ENCODE results near the gene KCNQ1.
A peak's percentile ranks its signal among the peaks of the same experiment; 100 is the strongest.

Gene KCNQ1

DNA sequence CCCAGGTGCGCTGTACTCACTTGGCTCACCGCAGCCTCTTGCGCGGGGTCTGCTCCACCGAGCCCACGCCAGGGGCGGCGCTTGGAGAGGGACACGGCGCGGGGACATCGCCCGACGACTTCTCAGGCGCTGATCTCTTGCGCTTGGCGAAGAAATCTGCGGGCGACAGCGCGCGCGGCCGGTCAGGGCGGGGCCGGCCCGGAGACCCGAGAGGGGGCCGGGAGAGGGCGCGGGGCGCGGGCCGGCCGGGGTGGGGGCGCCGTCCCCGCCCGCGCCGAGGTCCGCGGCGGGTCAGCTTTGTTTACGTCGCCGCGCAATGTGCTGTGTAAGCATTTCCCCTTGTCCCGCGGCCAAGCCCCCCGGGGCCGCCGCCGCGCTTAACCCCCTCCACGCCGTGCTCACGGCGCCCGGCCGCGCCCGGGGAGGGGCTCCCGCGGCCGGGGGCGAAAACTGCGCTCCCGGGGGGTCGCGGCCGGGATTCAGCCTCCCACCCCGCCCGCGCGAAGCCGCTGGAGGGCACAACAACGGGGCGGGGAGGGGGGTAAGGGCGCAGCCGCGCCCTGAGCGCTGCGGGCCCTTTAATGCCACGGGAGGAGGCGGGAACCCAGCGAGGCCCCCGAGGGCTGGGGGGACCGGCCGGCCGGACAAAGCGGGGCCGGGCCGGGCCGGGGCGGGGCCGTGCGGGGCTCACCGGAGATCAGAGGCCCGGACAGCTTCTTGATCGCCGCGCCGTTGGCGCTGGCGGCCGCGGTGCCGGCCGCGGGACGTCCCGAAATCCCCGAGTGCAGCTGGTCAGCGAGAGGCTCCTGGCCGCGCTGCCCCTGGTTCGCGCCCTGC lies 439.4 kb downstream of the KCNQ1 start:
- DNase-seq = no peak

DNA sequence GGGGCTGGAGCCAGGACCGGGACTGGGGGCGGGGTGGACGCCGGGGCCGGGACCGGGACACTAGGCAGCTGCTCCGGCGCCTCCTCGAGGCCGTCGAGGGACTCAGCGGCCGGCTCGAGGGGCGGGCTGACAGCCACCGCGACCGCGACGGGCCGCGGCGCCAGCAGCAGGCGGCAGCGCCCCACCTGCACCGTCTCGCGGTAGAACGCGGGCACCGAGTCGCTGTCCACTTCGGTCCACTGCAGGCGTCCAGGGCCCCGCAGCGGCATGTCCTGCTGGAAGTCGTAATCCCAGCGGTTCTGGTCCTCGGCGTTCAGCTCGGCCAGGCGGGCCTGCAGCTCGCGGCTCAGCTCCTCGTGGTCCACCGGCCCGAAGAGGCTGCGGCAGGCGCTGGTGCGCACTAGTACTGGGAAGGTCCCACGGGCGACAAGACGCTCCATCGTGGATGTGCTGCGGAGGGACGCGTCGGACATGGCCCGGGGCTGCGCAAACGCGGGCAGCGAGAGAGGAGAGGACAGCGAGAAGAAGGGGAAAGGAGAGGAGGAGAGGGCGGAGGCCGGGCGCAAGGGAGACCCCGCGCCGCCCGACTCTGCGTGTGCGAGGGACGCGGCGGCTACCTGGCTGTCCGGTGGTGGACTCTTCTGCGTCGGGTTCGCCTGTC lies 440.3 kb downstream of the KCNQ1 start:
- DNase-seq = no peak

DNA sequence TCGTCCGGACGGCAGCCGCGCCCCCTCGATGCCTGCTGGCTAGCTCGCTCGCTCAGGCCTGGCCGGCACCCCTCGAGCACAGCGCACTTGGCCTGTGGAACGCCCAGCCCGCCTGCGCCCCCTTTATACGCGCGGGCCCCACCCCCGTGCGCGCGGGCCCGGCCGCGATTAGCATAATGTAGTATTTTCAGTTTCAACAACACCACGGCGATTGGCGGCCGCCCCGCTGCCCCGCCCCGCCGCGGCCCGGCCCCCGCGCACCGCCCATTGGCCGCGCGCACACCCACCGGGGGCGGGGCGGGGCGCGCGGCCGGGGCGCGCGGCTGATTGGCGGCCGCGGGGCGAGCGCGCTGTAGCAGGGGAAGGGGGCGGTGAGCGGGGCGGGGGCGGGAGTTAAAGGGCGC lies 440.9 kb downstream of the KCNQ1 start, which contains the start of gene CDKN1C:
Gene CDKN1C (minus strand): TSS at position 98 of the 404 bp plus-strand sequence. CDS start 319 bp downstream, outside the sequence.
- DNase-seq = no peak

DNA sequence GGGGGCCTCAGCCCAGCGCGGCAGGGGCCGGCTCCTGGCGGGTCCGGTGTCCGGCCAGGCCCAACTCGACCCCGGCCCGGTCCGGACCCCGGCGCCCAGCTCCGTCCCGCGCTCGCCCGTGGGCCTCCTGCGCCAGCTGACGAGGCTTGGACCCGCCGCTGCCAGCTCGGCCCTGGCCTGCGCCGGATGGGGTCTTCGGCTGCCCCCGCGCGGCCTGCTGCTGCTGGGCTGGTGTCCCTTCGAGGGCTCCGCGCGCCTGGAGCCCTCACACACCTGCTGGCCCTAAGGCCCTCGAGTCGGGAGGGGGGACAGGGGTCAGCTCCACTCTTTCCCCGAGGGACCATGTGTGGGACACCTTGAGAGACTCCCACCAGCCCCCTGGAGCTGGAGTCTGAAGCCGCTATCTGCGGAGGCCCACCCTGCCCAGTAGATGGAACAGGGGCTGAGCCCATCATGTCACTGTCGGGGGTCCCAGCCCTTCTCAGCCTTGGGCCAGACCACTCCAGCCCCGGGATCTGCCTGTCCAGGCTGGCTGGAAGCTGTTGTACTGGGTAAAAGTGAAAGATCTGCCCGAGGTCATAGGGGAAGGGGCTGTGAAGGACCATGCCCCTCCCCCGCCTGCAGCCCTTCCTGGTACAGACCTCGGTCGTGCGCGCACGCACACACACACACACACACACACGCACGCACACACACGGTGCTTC lies 441.5 kb downstream of the KCNQ1 start:
- no peak for DNase-seq

DNA sequence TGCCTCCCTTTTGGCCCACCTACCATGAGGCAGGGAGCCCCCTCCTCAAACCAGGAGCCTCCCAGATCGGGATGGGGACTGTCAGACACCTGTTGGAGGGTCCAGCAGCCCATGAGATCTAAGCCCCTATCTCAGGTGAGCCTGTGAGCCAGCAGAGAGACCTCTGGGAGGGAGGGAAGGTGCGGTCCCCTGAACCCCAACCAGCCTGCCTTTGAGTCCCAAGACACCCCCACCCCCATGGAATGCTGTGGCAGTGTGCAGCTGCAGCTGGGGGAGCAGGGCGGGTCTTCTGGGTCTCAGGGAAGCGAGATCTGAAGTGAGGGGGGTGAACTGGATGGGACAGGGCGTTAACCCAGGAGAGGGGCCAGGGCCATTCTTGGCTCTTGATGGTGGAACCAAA lies 442.1 kb downstream of the KCNQ1 start:
- no peak for DNase-seq

DNA sequence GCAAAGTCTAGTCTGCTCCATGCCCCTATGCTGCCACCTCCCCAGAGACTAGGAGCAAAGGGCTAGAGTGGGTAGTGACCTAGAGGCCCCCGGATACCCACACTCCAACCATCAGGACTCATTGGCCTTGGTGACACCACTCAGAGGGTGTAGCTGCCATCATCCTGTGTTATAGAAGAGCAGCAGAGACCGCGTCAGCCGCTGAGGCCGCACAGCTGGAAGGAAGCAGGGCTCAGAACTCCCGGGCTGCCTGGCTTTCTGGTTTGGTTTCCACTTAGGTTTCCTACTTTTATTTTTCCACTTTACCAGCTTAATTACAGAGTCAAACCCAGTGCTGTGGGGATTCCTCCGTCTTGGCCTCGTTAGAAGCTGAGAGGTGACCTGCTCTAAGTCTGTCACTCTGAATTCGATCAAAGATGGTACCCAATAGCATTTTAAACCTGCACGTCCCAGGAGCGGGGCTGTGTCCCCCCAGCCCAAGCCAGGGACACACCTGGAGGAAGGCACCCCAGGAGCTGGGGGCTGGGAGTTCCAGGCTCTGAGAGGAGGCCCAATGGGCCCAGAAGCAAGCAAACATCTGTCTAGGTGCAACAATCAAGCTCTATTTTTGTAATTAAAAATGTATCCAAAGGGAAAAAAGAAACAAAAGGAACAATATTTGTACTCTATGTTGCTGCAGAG lies 442.8 kb downstream of the KCNQ1 start:
- DNase-seq = no peak

DNA sequence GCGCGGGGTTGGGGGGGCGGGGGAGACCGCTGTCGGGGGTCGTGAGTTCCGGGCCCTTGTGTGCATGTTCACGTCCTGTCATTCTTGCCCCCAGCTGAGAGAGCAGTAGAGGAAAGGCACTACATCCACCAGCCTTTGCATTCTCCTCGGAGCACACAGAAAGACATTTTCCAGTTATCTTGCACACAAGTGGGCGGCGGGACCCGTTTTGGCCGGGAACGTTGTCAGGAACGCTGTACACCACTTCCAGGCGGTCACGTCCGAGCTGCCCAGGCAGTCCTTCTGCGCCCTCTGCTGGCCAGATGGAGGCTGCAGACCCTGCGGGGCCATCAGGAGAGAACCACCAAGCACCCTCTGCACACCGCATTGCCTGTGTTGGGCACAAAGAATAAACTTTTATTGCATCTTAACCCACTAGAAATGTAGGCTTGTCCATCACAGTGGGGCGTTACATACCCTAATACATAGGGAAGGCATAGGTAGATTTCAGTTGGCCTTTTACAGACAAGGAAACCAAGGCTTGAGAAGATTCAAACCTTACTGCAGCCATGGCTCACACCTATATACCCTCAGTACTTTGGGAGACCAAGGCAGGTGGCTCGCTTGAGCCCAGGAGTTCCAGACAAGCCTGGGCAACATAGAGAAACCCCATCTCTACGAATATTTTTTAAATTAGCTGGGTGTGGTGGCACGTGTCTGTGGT lies 443.6 kb downstream of the KCNQ1 start:
- peak; percentile 66 for DNase-seq

DNA sequence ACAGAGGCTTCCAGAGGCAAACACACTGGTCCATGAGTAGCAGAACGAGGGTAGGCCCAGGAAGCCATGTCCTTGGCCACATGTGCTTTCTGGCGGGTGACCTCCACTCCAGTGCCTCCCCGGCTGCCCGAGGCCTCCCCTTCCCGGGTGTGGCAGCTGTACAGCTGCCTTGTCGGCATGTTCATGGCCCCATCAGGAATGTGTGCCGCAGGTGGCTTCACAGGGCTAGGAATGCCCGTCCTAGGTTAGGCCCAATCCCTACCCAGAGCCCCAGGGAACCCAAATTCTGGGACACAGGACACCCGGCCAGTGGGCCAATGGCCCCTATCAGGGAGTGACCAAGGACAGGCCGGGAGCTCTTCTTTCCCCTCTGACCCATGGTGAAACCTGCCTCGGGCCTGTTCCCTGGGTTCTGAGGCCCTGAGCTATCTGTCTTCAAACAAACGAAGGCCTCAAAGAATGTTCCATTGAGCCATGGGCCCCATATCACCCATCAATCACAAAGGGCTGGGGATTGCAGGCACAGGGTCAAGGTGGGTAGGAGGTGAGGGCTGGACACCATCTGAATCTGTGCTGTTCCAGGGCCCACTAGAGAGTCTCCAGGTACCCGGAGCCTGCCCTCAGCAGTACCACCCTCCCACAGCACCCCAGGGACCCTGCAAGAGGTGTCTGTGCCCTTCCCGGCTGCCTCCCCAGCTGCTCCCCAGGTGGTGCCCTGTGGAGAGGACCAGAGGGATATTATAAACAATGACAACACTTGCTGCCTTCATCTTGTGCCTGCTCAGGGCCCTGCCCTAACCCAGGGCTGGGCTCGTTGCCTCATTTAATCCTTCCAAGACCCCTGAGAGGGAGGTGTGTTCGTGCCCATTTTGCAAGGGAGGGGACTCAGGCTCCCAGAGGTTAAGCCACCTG lies 444.8 kb downstream of the KCNQ1 start:
- DNase-seq = no peak

DNA sequence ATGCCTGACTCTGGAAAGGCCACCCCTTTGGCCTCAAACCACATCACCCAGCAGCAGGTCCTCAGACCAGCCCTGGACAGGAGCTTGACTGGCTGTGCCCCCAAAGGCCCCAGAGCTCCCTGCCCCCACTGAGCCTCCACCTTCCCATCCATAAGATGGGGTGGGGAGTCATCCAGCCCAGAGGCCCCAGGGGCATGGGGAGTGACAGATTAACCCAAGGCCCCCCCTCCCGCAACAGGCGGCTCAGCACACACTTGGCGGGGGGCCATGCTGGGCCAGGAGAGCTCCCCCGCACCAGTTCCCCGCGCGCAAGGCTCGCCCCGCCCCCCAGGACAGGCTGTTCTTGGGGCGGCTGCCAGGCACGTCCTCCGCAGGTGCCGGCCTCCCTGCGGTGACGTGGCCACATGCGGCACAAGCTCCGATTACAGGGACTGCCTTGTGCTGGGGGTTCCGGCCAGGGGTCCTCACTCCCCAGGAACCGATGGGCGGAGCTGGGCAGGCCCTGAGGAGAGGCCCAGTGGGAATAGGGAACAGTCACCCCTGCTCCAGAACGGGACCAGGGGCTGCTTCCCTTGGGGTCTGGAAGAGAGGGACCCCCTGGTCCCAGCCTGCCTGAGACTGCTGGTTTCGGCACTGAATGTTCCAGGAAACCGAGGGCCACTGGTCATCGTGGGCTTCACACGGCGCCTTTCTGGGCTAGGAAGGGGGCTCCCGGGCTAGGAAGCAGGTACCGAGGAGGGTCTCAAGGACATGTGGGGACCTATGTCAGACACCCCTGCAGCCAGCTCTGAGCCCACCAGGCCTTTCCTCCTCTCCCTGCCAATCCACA lies 445.9 kb downstream of the KCNQ1 start:
- DNase-seq = no peak

DNA sequence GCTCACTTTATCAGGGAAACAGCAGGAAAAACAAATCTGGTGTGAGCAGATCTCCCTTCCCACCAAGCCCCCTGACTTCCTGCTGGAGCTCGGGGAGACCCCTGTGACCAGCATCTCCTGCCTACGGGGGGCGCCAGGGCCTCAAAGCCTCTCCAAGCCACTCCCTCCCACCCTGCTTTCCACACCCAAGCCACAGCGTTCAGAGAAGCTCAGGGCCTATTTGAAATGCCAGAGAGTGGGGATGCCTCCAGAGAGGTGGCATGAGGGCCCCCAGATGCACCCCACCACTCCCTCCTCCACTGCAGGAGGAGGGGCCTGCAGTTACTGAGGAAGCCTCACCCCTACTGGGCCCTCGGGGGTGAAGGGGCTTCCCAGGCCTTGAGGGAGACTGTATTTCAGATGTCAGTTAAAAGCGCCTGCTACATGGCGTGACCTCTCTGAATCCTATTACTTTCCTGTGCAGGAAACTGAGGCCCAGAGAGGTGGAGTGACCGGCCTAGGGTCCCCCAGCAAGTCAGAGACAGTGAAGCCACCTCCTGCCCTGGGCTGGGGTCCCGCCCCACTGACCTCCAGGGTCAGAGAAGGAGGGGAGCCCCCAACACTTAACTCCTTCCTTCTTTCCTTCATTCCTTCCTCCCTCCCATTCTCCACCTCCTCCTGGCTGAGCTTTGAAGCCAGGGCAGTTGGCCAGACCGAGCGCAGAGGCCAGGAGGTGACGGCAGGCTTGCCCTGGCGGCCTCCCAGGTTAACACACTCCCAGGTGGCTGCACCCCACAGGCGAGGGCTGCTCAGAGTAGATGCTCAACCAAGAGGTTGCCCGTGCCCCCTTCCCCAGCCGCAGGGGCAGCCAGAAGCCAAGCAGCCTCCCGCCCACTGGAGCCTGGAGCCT lies 446.8 kb downstream of the KCNQ1 start:
- no peak for DNase-seq

DNA sequence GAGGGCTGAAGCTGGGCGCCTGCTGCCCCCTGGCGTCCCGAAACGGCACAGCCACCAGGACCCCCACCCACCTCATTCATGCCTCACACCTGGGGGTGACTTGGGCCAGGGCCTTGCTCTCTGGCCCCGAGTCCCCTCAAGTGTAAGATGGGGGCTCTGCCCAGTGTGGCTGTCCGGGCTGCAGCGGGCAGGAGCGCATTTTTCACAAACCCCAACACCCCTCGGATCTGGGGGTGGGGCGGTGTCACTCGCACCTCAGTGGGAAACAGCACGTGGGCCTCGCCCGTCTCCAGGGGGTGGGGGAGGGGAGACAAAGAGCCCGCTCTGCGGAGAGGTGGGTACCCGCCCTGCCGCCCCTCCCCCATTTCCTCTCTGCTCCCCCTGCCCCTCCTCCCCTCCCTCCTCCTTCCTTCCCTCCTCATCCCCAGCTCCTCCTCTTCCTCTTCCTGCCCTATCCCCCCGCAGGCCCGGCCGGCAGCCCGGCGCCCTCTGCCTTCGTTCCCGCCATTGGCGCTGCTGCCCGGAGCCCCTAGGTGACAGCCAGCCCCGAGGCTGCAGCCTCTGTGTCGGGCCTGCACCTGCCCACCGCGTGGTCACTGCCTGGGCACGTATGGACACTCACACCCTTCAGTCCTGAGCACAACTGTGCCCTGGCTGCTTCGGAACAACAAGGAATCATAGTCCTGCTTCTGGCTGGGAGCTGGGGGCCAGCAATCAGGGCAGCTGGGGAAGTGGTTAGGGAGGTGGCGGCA lies 447.6 kb downstream of the KCNQ1 start:
- no peak for DNase-seq

DNA sequence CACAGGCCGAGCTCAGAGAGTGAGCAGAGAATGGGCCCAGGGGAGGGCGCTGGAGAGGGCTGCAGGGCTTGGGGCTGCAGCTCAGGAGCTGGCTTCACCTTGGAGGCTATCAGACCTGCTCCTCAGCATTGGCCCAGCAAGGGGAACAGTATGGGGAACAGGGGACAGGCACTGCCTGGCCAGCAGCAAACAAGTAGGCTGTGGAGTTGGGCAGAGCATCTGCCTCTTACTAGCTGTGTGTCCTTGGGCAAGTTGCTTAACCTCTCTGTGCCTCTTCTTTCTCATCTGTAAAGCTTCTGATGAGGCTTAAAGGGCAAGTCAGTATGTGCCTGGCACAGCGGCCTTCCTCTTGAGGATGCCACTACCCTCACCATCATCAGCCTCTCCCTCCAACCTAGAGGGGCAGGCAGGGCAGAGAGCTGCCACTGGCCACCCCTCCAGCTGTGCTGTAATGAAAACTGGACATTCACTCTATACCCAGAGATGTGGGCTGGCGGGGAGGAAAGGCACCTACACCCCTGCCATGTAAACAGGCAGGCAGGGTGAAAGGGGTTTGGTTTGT lies 448.2 kb downstream of the KCNQ1 start:
- no peak for DNase-seq

DNA sequence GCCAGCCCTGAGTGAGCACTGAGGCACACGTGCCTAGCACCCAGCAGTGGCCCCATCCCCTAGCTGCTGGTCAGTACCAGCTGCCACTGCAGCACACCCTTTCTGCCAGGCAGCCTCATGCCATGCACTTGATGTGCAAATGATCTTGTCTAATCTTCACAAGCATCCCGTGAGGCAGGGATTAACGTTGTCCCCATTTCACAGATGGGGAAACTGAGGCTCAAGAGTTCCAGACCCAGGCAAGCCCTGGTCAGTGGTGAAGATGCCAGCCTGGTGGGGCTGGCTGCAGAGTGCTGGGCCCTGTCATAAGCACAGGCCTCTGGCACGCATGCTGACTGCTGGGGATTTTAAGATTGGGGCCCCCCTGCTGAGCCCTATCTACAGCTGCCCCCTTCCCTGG lies 449.1 kb downstream of the KCNQ1 start:
- no peak for DNase-seq

DNA sequence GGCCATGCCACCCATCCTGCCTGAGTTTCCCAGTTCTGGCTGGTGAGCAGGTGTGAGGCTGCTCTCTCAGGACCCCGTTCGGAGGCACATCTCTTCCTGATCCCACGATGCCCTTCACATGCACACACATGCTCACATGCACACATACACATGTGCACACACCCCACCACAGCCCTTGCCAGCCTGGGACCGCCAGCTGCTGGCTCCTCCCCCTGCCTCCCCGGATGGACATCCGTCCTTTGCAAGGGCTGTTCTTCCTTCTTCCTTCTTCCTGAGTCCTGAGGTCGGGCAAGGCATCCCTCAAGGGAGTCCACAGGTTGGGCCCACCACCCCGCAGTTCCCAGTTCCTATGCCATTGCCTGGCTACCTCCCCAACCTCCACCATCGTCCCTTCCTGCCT lies 451.2 kb downstream of the KCNQ1 start:
- no peak for DNase-seq

DNA sequence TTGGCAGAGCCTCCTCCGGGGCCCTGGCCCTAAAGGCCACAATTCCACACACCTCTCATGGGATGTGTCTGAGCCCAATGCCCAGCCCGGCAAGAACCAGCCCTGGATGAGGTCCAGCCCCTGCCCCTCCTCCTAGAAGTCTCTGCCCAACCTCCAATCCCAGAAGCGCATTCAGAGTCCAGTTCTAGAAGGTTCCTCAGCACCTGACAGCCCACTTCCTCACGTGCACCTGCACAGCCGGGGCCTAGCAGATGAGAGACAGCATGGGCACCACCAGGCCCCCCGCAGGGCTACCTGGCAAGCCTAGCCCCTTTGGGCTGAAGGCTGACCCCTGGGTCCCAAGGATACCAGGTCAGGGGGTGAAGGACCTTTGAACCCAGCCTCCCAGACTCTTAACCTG lies 452.2 kb downstream of the KCNQ1 start:
- no peak for DNase-seq

DNA sequence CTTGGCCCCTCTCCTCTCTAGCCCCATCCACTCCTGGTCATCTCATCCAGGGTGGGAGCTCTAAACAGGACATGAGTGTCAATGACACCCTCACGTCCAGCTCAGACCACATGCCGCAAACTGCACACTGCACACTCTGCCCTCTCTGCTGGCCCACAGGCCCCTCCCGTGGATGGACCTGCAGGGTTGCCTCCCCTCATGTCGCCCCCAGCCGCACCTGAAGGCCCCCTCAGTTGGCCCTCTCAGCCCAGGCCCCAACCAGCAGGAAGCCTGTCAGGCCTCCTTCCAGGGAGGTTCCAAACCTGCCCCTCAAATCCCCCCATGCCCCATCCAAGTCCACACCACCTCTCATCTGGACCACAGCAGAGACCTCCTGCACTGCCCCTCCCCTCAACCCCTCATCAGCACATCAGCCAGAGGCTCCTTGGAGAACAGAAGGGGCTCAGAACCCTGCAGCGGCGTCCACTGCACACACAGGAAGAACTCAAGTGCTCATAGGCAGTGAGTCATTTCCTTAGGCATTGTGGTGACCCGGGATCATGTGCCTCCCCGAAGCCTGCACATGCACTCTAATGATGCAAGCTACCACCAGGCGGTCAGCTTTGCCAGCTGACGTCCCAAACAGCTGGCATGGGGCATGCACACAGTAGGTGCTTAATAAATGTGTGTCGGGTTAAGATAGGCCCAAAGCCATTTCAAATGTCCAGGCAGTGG lies 453.7 kb downstream of the KCNQ1 start:
- peak; percentile 71 for DNase-seq
